ENCODE measurements around the gene CENPE. TPM values are rescaled to one million over a fixed set of nuclear protein-coding genes. Genes with fewer than 3 reads are reported as not detected.

CENPE gene
- total and polyA plus RNA-seq, 2 of the 4 experiments (the other 2 are of a cell fraction): 3.7 to 14.5 TPM

GRCh38 chr4:103085555-103086196 lies 112.5 kb downstream of the CENPE start:
- Histone ChIP-seq H4K91ac (ENCODE audit: insufficient read depth, low read depth, low read length) (no peak overlapping the region), H2BK5ac (ENCODE audit: low read depth, low read length, poor library complexity, severe bottlenecking) (no peak overlapping the region), H2AK5ac (ENCODE audit: low read depth, low read length) (no peak overlapping the region), H3K4me2 (ENCODE audit: low read depth, low read length) (no peak overlapping the region), H3K18ac (ENCODE audit: low read depth, low read length) (no peak overlapping the region), H4K5ac (ENCODE audit: low read depth, low read length) (no peak overlapping the region), H2AK9ac (replicated peaks; ENCODE audit: low read depth, low read length, poor library complexity) (no peak overlapping the region), H3K23ac (ENCODE audit: low read depth, low read length) (no peak overlapping the region), H2BK120ac (ENCODE audit: low read depth, low read length) (no peak overlapping the region), H3K36me3 (ENCODE audit: control insufficient read depth, insufficient read depth, low read length) (peaks cover 37% of the 10 kb centered on the region), H3K56ac (ENCODE audit: extremely low read depth, insufficient read depth, low read length) (no peak overlapping the region), H2BK15ac (ENCODE audit: low read depth, low read length) (no peak overlapping the region), H3K27me3 (ENCODE audit: control insufficient read depth, insufficient read depth, low read length) (no peaks in the 10 kb centered on the region), H4K8ac (ENCODE audit: low read depth in 2 of 2, low read length in 2 of 2) (no peak overlapping the region), H4K20me1 (ENCODE audit: insufficient read depth, low read length) (no peaks in the 10 kb centered on the region), H3K9ac (ENCODE audit: low read depth, low read length) (no peak overlapping the region), H3K4me1 (ENCODE audit: control insufficient read depth, insufficient read depth, low read length) (0 out of 2 replicates have a peak, but pooled peaks cover 1% of the 10 kb centered on the region), H3K14ac (replicated peaks; ENCODE audit: low read depth, low read length) (no peak overlapping the region), H3K4me3 (ENCODE audit: insufficient read depth, low read depth, low read length) (no peak overlapping the region), H2AFZ (replicated peaks; ENCODE audit: low read length, poor library complexity) (no peak overlapping the region), H3K27ac (ENCODE audit: insufficient read depth, low read length) (no peak overlapping the region), H3K79me1 (ENCODE audit: low read depth in 1 of 2, low read length in 2 of 2) (no peaks in the 10 kb centered on the region), H3K9me1 (ENCODE audit: insufficient read depth, low read length) (no peaks in the 10 kb centered on the region), H2BK20ac (ENCODE audit: low read depth, low read length) (no peak overlapping the region), H3K9me3 (ENCODE audit: control insufficient read depth, insufficient read depth, low read length) (no peaks in the 10 kb centered on the region), H3K4ac (ENCODE audit: low read depth, low read length) (no peak overlapping the region)
- BruUV-seq (replicated peaks): TSS peak; percentile 76
- WGBS, 2 experiments (ENCODE audit: extremely low coverage in 2 of 2, insufficient read length in 1 of 2): no CpG with 5 or more reads among the region's 2 CpGs
- intact Hi-C loops (cut with micrococcal nuclease) (no loop called here), in situ Hi-C loops (cut with MboI; ENCODE audit: low sequenced_read_pairs) (loop anchor here (5.0 kb wide), 1 partner anchor 463 kb away; no protein-coding TSS in a partner anchor), dilution Hi-C loops (cut with HindIII; ENCODE audit: low sequenced_read_pairs, unreplicated experiment) (no loop called here)
- peak; percentile 83 for TF ChIP-seq RFX5 (IDR thresholded peaks at IDR 0.05; ENCODE audit: low read depth, low read length)
- TF ChIP-seq USF2 (IDR thresholded peaks at IDR 0.05; ENCODE audit: low read depth, low read length): no peak
- POLR2A ChIA-PET (ENCODE audit: unreplicated experiment): no interaction called here
- ATAC-seq (ENCODE audit: low read depth) (no peak), DNase-seq (no peak)
- CTCF ChIA-PET: no interaction called here
